Liver (tissue), 9 donors: ENCODE results near the gene NXN. TPM values are rescaled to one million over a fixed set of nuclear protein-coding genes. Genes with fewer than 3 reads are reported as not detected.

Source experiments
- DNase-seq: peaks from one replicate; pipeline ENCODE4 v3.0.0-alpha.2; 2017; ENCODE audit warnings: low spot score
- H3K27ac ChIP-seq, 2 donors: one replicate each; pipeline ENCODE4 v1.7.0; 2013; ENCODE audit warnings: inconsistent platforms in 2 of 2, low read length in 2 of 2, control low read depth in 1 of 2, low read depth in 1 of 2, mild to moderate bottlenecking in 1 of 2
- H3K27me3 ChIP-seq, 4 donors: one replicate each; pipeline versions ENCODE4 v1.6.1 to v1.7.0; 2013; ENCODE audit warnings: low read length in 3 of 4, inconsistent platforms in 1 of 4, mild to moderate bottlenecking in 1 of 4, moderate library complexity in 1 of 4; ENCODE audit not compliant: control insufficient read depth in 4 of 4, insufficient read depth in 4 of 4
- H3K36me3 ChIP-seq, 4 donors: one replicate each; pipeline versions ENCODE4 v1.6.1 to v1.7.0; 2013; ENCODE audit warnings: low read length in 3 of 4, mild to moderate bottlenecking in 3 of 4, low read depth in 1 of 4, moderate library complexity in 1 of 4; ENCODE audit not compliant: control insufficient read depth in 4 of 4, insufficient read depth in 3 of 4
- H3K4me1 ChIP-seq, 4 donors: one replicate each; pipeline versions ENCODE4 v1.6.1 to v1.7.0; 2013; ENCODE audit warnings: low read length in 3 of 4, mild to moderate bottlenecking in 3 of 4, moderate library complexity in 1 of 4; ENCODE audit not compliant: control insufficient read depth in 4 of 4, insufficient read depth in 4 of 4
- H3K4me3 ChIP-seq, 3 donors: one replicate each; pipeline versions ENCODE4 v1.6.1 to v1.7.0; 2013; ENCODE audit warnings: low read length in 3 of 3, control low read depth in 1 of 3, low read depth in 1 of 3, mild to moderate bottlenecking in 1 of 3
- H3K9ac ChIP-seq, 2 donors: one replicate each; pipeline ENCODE4 v1.7.0; 2013; ENCODE audit warnings: low read length in 2 of 2, mild to moderate bottlenecking in 2 of 2, moderate library complexity in 2 of 2, control low read depth in 1 of 2, low read depth in 1 of 2
- H3K9me3 ChIP-seq, 4 donors: one replicate each; pipeline versions ENCODE4 v1.6.1 to v1.7.0; 2013; ENCODE audit warnings: low read length in 3 of 4; ENCODE audit not compliant: control insufficient read depth in 4 of 4
- EGR1 ChIP-seq, 2 donors: IDR thresholded peaks; 2 replicates each; pipeline ENCODE4 v1.6.1; 2016 to 2018; ENCODE audit warnings: antibody characterized with exemption in 2 of 2, low read depth in 2 of 2
- FOXA1 ChIP-seq: IDR thresholded peaks from 2 replicates; pipeline ENCODE4 v1.6.1; 2016; ENCODE audit warnings: antibody characterized with exemption
- GABPA ChIP-seq, 2 donors: IDR thresholded peaks in 1 of 2; conservative IDR thresholded peaks in 1 of 2; 2 replicates each; pipeline ENCODE4 v1.6.1; 2016; ENCODE audit warnings: antibody characterized with exemption in 2 of 2, mild to moderate bottlenecking in 1 of 2, moderate library complexity in 1 of 2
- HNF4A ChIP-seq, 2 donors: conservative IDR thresholded peaks; 2 replicates each; pipeline ENCODE4 v1.6.1; 2016; ENCODE audit warnings: antibody characterized with exemption in 2 of 2, mild to moderate bottlenecking in 2 of 2
- JUND ChIP-seq, 2 donors: IDR thresholded peaks; 2 replicates each; pipeline ENCODE4 v1.6.1; 2016; ENCODE audit warnings: antibody characterized with exemption in 2 of 2
- NR2F2 ChIP-seq: IDR thresholded peaks from 2 replicates; pipeline ENCODE4 v1.6.1; 2016; ENCODE audit warnings: antibody characterized with exemption
- SP1 ChIP-seq: IDR thresholded peaks from 2 replicates; pipeline ENCODE4 v1.6.1; 2018; ENCODE audit warnings: antibody characterized with exemption, mild to moderate bottlenecking
- TAF1 ChIP-seq: conservative IDR thresholded peaks from 2 replicates; pipeline ENCODE4 v1.6.1; 2016; ENCODE audit warnings: antibody characterized with exemption, mild to moderate bottlenecking
- WGBS: extraction: QIAGEN DNeasy Blood & Tissue Kit; methylation state at CpG from one replicate; pipeline ENCODE4 v1.1.7; 2013; 5-methylcytosine and 5-hydroxymethylcytosine counted together
- polyA plus RNA-seq, 2 donors: library from polyadenylated mRNA; stranded (reverse) in 1 of 2; unstranded in 1 of 2; fragments of 200-250 nt in 1 of 2; fragments of >200 nt in 1 of 2; fragmentation: Nextera tagmentation in 1 of 2; extraction: Ambion mirVana in 1 of 2; gene quantifications; one replicate each; pipeline versions ENCODE4 v1.2.1 to v1.2.3, GENCODE V29; 2013 to 2015
- total RNA-seq, 2 donors: library from RNA; depleted of rRNA; stranded (reverse); fragments of >200 nt; gene quantifications; one replicate each; pipeline ENCODE4 v1.2.3, GENCODE V29; 2014
- TF ChIP-seq, protein P1 (sequence below): fragments of 150-350 bp; IDR thresholded peaks from 2 replicates; pipeline ENCODE4 v1.5.1; 2017; ENCODE audit warnings: improper control_type of control experiment, low read depth, low read length; ENCODE audit not compliant: missing input control
- TF ChIP-seq, protein P2 (sequence below): IDR thresholded peaks from 2 replicates; pipeline ENCODE4 v1.6.1; 2016; ENCODE audit warnings: antibody characterized with exemption
- TF ChIP-seq, protein P3 (sequence below): IDR thresholded peaks from 2 replicates; pipeline ENCODE4 v1.6.1; 2016; ENCODE audit warnings: antibody characterized with exemption, mild to moderate bottlenecking
- TF ChIP-seq, protein P4 (sequence below): IDR thresholded peaks from 2 replicates; pipeline ENCODE4 v1.6.1; 2016; ENCODE audit warnings: antibody characterized with exemption
- donor health status: healthy.
- donor health status: healthy.
- donor health status: healthy.
- donor health status: healthy.
- donor health status: healthy.

Gene NXN
- total and polyA plus RNA-seq, 4 donors = 2.3 to 4.5 (median 3.3) TPM

DNA sequence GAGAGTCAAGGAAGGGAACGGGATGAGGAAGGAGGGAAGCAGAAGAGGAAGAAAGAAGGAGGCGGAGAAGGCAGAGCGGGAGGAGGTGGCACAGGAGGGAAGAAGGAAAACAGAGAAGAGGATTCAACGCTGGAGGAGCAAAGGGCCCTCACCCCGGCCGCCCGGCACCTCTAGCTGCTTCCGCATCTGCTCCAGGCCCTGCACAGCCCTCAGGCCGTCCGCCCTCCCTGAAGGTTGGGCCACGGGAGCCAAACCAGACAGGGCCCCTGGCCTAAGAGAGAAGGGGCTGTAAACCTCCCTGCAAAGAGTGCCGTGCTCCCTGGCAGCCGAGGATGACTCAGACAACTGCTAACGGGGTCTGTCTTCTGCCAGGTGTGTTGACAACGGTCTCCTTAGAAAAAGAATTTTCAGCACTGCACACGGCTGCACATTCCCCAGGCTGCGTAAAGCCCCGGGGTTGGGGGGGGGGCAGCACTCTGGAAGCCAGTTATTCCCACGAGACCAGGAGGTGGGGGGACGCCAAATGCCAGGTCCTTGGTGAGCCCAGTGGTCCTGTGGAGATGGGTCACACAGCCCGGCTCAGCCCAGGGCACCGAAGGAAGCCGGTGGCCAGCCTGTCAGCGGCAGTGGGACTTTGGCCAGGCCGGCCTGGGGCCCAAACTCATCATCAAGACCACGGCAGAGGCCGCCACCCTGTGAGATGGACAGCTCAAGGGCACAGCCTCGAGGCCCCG lies 168.4 kb downstream of the NXN start (continued):
- TF ChIP-seq, protein P1, sequence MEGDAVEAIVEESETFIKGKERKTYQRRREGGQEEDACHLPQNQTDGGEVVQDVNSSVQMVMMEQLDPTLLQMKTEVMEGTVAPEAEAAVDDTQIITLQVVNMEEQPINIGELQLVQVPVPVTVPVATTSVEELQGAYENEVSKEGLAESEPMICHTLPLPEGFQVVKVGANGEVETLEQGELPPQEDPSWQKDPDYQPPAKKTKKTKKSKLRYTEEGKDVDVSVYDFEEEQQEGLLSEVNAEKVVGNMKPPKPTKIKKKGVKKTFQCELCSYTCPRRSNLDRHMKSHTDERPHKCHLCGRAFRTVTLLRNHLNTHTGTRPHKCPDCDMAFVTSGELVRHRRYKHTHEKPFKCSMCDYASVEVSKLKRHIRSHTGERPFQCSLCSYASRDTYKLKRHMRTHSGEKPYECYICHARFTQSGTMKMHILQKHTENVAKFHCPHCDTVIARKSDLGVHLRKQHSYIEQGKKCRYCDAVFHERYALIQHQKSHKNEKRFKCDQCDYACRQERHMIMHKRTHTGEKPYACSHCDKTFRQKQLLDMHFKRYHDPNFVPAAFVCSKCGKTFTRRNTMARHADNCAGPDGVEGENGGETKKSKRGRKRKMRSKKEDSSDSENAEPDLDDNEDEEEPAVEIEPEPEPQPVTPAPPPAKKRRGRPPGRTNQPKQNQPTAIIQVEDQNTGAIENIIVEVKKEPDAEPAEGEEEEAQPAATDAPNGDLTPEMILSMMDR = no peak
- TF ChIP-seq SP1 = no peak
- no peak for TF ChIP-seq JUND (IDR thresholded peaks at IDR 0.05)
- no peak for TF ChIP-seq TAF1

DNA sequence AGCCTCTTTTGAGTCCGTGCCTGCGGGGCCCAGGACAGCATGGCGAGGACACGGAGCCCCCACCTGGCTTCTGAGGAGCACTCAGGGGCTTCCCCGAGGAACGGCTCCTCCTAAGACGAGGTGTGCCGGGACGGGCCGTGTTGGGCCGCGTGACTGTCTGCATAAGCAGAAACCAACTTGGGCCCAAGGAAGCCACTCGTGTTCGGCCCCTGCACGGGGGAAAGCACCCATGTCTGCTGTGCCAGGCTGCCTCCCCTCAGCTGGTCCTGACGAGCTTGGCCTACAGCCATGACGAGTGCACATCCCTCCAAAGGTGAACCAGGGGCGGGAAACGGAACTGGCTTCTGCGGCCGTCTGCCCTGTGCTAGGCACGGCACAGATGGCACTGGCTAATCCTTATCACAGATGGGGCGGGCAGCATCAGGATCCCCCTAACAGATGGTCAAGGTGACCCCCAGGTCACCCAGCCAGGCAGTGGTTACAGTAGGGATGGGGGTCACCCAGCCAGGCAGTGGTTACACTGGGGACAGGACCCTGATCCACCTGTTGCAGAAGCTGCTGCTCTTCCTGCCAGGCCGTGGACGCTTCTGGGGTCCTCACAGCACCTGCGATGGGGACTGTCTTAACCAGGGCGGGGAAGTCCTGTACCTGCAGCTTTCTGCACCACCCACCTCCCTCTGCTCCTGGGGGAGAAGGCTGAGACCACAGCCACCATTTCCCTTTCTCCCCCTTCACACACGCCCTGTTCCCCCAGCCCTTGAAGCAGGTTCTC lies 171.9 kb downstream of the NXN start:
- TF ChIP-seq, protein P2, sequence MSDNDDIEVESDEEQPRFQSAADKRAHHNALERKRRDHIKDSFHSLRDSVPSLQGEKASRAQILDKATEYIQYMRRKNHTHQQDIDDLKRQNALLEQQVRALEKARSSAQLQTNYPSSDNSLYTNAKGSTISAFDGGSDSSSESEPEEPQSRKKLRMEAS = no peak
- TF ChIP-seq, protein P3, sequence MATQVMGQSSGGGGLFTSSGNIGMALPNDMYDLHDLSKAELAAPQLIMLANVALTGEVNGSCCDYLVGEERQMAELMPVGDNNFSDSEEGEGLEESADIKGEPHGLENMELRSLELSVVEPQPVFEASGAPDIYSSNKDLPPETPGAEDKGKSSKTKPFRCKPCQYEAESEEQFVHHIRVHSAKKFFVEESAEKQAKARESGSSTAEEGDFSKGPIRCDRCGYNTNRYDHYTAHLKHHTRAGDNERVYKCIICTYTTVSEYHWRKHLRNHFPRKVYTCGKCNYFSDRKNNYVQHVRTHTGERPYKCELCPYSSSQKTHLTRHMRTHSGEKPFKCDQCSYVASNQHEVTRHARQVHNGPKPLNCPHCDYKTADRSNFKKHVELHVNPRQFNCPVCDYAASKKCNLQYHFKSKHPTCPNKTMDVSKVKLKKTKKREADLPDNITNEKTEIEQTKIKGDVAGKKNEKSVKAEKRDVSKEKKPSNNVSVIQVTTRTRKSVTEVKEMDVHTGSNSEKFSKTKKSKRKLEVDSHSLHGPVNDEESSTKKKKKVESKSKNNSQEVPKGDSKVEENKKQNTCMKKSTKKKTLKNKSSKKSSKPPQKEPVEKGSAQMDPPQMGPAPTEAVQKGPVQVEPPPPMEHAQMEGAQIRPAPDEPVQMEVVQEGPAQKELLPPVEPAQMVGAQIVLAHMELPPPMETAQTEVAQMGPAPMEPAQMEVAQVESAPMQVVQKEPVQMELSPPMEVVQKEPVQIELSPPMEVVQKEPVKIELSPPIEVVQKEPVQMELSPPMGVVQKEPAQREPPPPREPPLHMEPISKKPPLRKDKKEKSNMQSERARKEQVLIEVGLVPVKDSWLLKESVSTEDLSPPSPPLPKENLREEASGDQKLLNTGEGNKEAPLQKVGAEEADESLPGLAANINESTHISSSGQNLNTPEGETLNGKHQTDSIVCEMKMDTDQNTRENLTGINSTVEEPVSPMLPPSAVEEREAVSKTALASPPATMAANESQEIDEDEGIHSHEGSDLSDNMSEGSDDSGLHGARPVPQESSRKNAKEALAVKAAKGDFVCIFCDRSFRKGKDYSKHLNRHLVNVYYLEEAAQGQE = no peak
- TF ChIP-seq GABPA (IDR thresholded peaks at IDR 0.05 in 1 of 2, conservative IDR thresholded peaks at IDR 0.05 in 1 of 2) = no peak
- no peak for TF ChIP-seq NR2F2
- TF ChIP-seq, protein P4, sequence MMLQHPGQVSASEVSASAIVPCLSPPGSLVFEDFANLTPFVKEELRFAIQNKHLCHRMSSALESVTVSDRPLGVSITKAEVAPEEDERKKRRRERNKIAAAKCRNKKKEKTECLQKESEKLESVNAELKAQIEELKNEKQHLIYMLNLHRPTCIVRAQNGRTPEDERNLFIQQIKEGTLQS = no peak
- TF ChIP-seq, protein P1 = no peak
- no peak for TF ChIP-seq HNF4A (conservative IDR thresholded peaks at IDR 0.05)
- TF ChIP-seq EGR1 (IDR thresholded peaks at IDR 0.05; ENCODE audit: low read depth in 2 of 2) = no peak
- no peak for TF ChIP-seq FOXA1
- H3K4me3 ChIP-seq = no peak overlapping the region
- 89% methylated on average over 28 of the region's 28 CpGs for whole genome bisulfite sequencing
- H3K36me3 ChIP-seq = no peaks in the 10 kb centered on the region
- H3K27ac ChIP-seq = no peak overlapping the region
- no peaks in the 10 kb centered on the region for H3K27me3 ChIP-seq
- no peak for DNase-seq
- no peaks in the 10 kb centered on the region for H3K9me3 ChIP-seq
- no peak overlapping the region for H3K9ac ChIP-seq
- no peaks in the 10 kb centered on the region for H3K4me1 ChIP-seq
